Cardiac muscle cell (in vitro differentiated cells and primary cell): ENCODE data around the gene GRIK5. TPM values are rescaled to one million over a fixed set of nuclear protein-coding genes. Genes with fewer than 3 reads are reported as not detected.

ENCODE experiments used
- DNase-seq, 2 donors: peaks; one replicate each; pipeline versions ENCODE4 v3.0.0 to v3.0.0-alpha.2; 2010 to 2017; ENCODE audit warnings: low read depth in 1 of 2, low spot score in 1 of 2
- H3K27ac ChIP-seq: fragments of 200-600 bp; sonication (generic); 2 replicates; pipeline ENCODE4 v1.5.1; 2016
- H3K27me3 ChIP-seq: fragments of 200-600 bp; sonication (generic); 2 replicates; pipeline ENCODE4 v1.6.0; 2016; ENCODE audit warnings: control low read depth
- H3K36me3 ChIP-seq: fragments of 200-600 bp; sonication (generic); 2 replicates; pipeline ENCODE4 v1.5.1; 2016; ENCODE audit warnings: control low read depth
- H3K4me1 ChIP-seq: fragments of 200-600 bp; sonication (generic); 2 replicates; pipeline ENCODE4 v1.8.1; 2017; ENCODE audit warnings: low read depth, mild to moderate bottlenecking, mixed run types
- H3K4me3 ChIP-seq: fragments of 200-600 bp; sonication (generic); 2 replicates; pipeline ENCODE4 v1.5.1; 2016; ENCODE audit warnings: mild to moderate bottlenecking
- H3K9me3 ChIP-seq: fragments of 200-600 bp; sonication (generic); 2 replicates; pipeline ENCODE4 v1.5.1; 2017; ENCODE audit warnings: low read depth, mild to moderate bottlenecking, control low read depth
- polyA plus RNA-seq: library from polyadenylated mRNA; unstranded; fragments of >200 nt; fragmentation: Nextera tagmentation; extraction: Ambion mirVana; gene quantifications from 2 replicates; pipeline ENCODE4 v1.2.1, GENCODE V29; 2016
- total RNA-seq: library from RNA; depleted of rRNA; stranded (reverse); fragments of >200 nt; gene quantifications from 2 replicates; pipeline ENCODE4 v1.2.3, GENCODE V29; 2016
- TF ChIP-seq, protein P1 (sequence below): IDR thresholded peaks from 2 replicates; pipeline ENCODE4 v1.5.1; 2012; ENCODE audit warnings: low read depth, mild to moderate bottlenecking, low read length

GRIK5 gene
- total and polyA plus RNA-seq, 2 experiments from 2014 or later, result 3.4 to 11.8 TPM

DNA sequence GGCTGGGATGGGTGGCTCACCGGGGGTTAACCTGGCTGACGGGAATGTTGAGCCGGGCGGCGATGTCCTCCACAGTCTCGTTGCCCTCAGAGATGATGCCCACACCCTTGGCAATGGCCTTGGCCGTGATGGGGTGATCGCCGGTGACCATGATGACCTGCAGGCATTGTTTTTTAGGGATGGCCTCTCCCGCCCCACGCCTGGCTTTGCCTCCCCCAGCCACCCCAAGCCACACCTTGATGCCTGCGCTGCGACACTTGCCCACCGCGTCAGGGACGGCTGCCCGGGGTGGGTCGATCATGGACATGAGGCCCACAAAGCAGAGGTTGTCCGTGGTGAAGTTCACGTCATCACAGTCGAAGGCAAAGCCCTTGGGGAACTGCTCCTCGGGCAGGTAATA is 92.1 kb downstream of the GRIK5 start:
- no peak for DNase-seq
- Histone ChIP-seq H3K27ac (no peak overlapping the region), H3K9me3 (no peaks in the 10 kb centered on the region), H3K4me3 (no peak overlapping the region), H3K36me3 (no peaks in the 10 kb centered on the region), H3K27me3 (no peaks in the 10 kb centered on the region), H3K4me1 (no peaks in the 10 kb centered on the region)
- TF ChIP-seq, protein P1, sequence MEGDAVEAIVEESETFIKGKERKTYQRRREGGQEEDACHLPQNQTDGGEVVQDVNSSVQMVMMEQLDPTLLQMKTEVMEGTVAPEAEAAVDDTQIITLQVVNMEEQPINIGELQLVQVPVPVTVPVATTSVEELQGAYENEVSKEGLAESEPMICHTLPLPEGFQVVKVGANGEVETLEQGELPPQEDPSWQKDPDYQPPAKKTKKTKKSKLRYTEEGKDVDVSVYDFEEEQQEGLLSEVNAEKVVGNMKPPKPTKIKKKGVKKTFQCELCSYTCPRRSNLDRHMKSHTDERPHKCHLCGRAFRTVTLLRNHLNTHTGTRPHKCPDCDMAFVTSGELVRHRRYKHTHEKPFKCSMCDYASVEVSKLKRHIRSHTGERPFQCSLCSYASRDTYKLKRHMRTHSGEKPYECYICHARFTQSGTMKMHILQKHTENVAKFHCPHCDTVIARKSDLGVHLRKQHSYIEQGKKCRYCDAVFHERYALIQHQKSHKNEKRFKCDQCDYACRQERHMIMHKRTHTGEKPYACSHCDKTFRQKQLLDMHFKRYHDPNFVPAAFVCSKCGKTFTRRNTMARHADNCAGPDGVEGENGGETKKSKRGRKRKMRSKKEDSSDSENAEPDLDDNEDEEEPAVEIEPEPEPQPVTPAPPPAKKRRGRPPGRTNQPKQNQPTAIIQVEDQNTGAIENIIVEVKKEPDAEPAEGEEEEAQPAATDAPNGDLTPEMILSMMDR, result no peak

GRCh38 chr19:41974652-41975051 is 95.4 kb downstream of the GRIK5 start:
- H3K9me3 ChIP-seq, result no peaks in the 10 kb centered on the region

DNA sequence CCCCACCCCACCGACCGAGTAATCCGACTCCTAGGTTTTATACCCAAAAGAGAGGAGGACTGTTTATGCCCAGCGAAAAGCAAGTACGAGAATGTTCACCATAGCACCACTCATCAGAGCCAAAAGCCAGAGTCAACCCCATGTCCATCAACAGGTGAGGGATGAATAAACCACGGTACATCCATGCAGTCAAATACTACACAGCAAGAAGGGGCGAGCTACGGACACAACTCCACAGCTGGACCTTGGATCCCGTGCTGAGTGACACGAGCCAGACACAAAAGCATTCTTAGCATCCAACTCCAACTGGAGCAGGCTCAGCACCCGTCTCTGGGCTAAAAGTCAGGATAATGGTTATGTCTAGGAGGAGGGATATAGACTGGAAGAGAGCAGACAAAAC is 98.6 kb downstream of the GRIK5 start:
- no peak for DNase-seq
- TF ChIP-seq, protein P1, result no peak

More at GRCh38 chr19:41974652-41975051, 95.4 kb downstream of the GRIK5 start:
- Histone ChIP-seq H3K4me3 (no peak overlapping the region), H3K27ac (no peak overlapping the region), H3K4me1 (no peaks in the 10 kb centered on the region), H3K27me3 (no peaks in the 10 kb centered on the region), H3K36me3 (no peaks in the 10 kb centered on the region)
- TF ChIP-seq, protein P1, result no peak
- DNase-seq, result no peak

GRCh38 chr19:41969772-41970458 is 100.1 kb downstream of the GRIK5 start:
- H3K27ac ChIP-seq, result no peak overlapping the region
- H3K9me3 ChIP-seq, result no peaks in the 10 kb centered on the region

More for the DNA sequence above, 98.6 kb downstream of the GRIK5 start:
- no peaks in the 10 kb centered on the region for H3K36me3 ChIP-seq
- H3K4me3 ChIP-seq, result no peak overlapping the region
- H3K4me1 ChIP-seq, result no peaks in the 10 kb centered on the region
- no peak overlapping the region for H3K27ac ChIP-seq
- H3K27me3 ChIP-seq, result no peaks in the 10 kb centered on the region
- no peaks in the 10 kb centered on the region for H3K9me3 ChIP-seq

GRCh38 chr19:41968751-41969595 is 101.0 kb downstream of the GRIK5 start:
- Histone ChIP-seq H3K27ac (no peak overlapping the region), H3K4me3 (no peak overlapping the region), H3K36me3 (no peaks in the 10 kb centered on the region), H3K4me1 (no peaks in the 10 kb centered on the region), H3K9me3 (no peaks in the 10 kb centered on the region), H3K27me3 (no peaks in the 10 kb centered on the region)
- DNase-seq, result no peak
- TF ChIP-seq, protein P1, result no peak

More at GRCh38 chr19:41969772-41970458, 100.1 kb downstream of the GRIK5 start:
- Histone ChIP-seq H3K4me1 (no peaks in the 10 kb centered on the region), H3K27me3 (no peaks in the 10 kb centered on the region), H3K36me3 (no peaks in the 10 kb centered on the region), H3K4me3 (no peak overlapping the region)
- TF ChIP-seq, protein P1, result no peak
- no peak for DNase-seq
